ENCODE results near the gene TRIM63.
"Not testable (repeated sequence)": the region's sequence is repeated elsewhere in the genome, so short reads cannot be mapped to it uniquely, and the experiment has no call there.

TRIM63 gene

GRCh38 chr1:26067432-26067911 is at the start of gene TRIM63:
TSS of gene TRIM63 (minus strand) at chr1:26067630. CDS start at chr1:26067494, 136 bp downstream.
- no peak for DNase-seq

- peak; percentile 61 for DNase-seq
These were observed 46.9 kb upstream of the TRIM63 start for GRCh38 chr1:26114165-26114927.

GRCh38 chr1:26112407-26112775 is 45.0 kb upstream of the TRIM63 start:
- no peak for DNase-seq

- DNase-seq: peak; percentile 99
These were observed 44.3 kb upstream of the TRIM63 start, which contains the start of gene PDIK1L for GRCh38 chr1:26111530-26112406. TSS of gene PDIK1L (plus strand) at chr1:26111824. CDS start at chr1:26114309, 2,485 bp downstream.

- DNase-seq: peak; percentile 94
These were observed 43.5 kb upstream of the TRIM63 start for GRCh38 chr1:26110731-26111529.

GRCh38 chr1:26109229-26110164 is 42.1 kb upstream of the TRIM63 start:
- DNase-seq: no peak

GRCh38 chr1:26105226-26105548 is 37.8 kb upstream of the TRIM63 start:
- not testable (repeated sequence) for DNase-seq

GRCh38 chr1:26102526-26102925 is 35.1 kb upstream of the TRIM63 start:
- no peak for DNase-seq

GRCh38 chr1:26102119-26102518 is 34.7 kb upstream of the TRIM63 start:
- DNase-seq: no peak

- DNase-seq: not testable (repeated sequence)
These were observed 32.8 kb upstream of the TRIM63 start for GRCh38 chr1:26100204-26100603.

GRCh38 chr1:26099780-26100179 is 32.4 kb upstream of the TRIM63 start:
- no peak for DNase-seq

- DNase-seq: no peak
These were observed 31.2 kb upstream of the TRIM63 start for GRCh38 chr1:26098602-26099001.

- DNase-seq: no peak
These were observed 30.3 kb upstream of the TRIM63 start for GRCh38 chr1:26097696-26098095.

- DNase-seq: no peak
These were observed 29.0 kb upstream of the TRIM63 start for GRCh38 chr1:26096471-26096870.

GRCh38 chr1:26094677-26095383 is 27.4 kb upstream of the TRIM63 start:
- no peak for DNase-seq

GRCh38 chr1:26094076-26094669 is 26.7 kb upstream of the TRIM63 start:
- no peak for DNase-seq

GRCh38 chr1:26093569-26093968 is 26.1 kb upstream of the TRIM63 start:
- not testable (repeated sequence) for DNase-seq

- DNase-seq: no peak
These were observed 25.0 kb upstream of the TRIM63 start for GRCh38 chr1:26092422-26092821.

GRCh38 chr1:26090893-26091292 is 23.5 kb upstream of the TRIM63 start:
- no peak for DNase-seq

- no peak for DNase-seq
These were observed 21.7 kb upstream of the TRIM63 start for GRCh38 chr1:26089125-26089524.

- DNase-seq: no peak
These were observed 17.4 kb upstream of the TRIM63 start for GRCh38 chr1:26084844-26085243.
